HG02870 (cell line): ENCODE measurements around the gene GGTA1.
"Not testable (repeated sequence)": the region's sequence is repeated elsewhere in the genome, so short reads cannot be mapped to it uniquely, and the experiment has no call there.

ENCODE experiments used
- ATAC-seq: cut with Tn5 transposase; IDR thresholded peaks from one replicate; pipeline ENCODE4 v1.9.1; 2021; ENCODE audit warnings: mild to moderate bottlenecking, moderate library complexity; ENCODE audit not compliant: unreplicated experiment

GGTA1 gene

GRCh38 chr9:121499427-121500164 is at the start of gene GGTA1:
Gene GGTA1, minus strand, starts transcription at chr9:121499844. Its CDS starts 31,922 bp downstream, at chr9:121467922.
- ATAC-seq: no peak

GRCh38 chr9:121548666-121549065 is 49.0 kb upstream of the GGTA1 start:
- no peak for ATAC-seq

GRCh38 chr9:121545875-121546423 is 46.3 kb upstream of the GGTA1 start:
- ATAC-seq: peak; percentile 92

DNA sequence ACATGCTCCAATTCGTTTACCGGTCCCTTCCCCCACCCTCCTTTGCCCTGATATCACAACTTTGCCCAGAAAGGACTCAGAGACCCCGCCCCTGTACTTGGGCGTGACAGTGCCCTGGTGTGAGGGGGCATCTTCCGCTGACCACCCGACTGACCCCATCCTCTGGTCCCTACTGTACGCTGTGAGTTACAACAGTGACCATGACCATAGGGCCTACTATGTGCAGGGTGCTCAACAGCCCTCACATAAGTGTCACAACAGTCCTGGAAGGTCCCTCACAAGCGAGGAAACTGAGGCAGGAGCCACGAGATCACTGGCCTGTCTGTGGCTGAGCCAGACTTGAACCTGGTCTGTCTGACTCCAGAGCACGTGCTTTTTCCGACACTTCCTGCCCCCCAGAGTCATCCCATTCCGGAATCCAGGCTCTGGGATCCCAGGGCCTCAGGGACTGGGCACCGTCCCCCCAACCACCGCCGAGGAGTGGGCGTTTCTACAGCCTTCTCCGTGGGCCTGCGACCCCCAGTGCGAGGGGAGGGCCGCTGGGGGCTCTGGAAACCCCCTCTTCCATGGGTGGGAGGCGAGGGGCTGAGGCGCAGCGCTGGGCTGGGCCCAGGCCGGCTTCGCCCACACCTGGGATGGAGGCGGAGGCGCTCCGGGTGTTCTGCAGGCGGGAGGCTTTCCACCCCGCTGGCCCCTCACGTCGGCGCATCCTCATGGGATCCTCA is 45.7 kb upstream of the GGTA1 start:
- ATAC-seq: no peak

DNA sequence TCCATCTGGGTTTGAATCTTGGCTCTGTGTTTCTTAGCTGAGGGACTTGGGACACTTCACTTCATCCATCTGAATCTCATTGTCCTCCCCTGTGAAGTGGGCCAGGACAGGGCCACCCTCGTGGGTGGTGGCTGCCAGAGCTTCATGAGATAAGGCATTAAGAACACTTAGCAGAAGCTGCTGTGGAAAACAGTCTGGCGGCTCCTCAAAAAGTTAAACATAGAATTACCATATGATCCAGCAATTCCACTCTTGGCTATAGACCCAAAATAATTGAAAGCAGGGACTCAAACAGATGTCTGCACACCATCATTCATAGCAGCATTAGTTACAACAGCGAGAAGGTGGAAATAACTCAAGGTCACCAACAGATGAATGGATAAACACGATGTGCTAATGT is 42.4 kb upstream of the GGTA1 start:
- ATAC-seq: no peak

DNA sequence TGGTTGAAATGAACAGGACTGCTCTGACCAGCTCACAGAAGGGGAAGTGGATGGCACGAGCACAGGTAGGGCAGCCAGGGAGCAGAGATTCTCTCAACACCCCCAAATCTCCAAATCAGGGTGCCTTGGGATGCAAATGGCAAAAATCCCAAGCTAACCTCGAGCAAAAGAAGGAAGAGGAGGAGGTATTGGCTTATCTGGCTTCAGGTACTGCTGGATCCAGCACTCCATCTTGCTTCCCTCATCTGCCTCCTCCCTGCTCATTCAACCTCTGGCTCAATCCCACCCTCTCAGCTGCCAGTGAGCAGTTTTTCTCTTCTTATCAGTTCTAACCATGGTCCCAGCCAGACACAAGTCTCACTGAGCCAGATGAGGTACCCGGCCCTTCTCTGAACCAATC is 41.6 kb upstream of the GGTA1 start:
- ATAC-seq: no peak

DNA sequence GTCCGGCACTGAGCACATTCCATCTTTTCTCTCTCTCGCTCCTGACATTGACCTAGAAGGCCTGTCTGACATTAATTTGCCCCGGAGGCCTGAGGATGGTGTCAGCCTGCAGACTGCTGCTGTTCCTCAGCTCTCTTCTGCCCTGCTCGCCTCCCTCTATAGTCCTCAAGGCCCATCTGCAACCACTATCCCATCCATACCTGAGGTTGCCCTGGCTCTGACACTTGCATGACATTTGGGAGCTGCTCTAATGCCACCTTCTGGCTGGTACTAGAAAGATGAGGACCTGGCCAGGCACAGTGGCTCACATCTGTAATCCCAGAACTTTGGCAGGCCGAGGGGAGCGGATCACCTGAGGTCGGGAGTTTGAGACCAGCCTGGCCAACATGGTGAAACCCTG is 38.6 kb upstream of the GGTA1 start:
- ATAC-seq: no peak

DNA sequence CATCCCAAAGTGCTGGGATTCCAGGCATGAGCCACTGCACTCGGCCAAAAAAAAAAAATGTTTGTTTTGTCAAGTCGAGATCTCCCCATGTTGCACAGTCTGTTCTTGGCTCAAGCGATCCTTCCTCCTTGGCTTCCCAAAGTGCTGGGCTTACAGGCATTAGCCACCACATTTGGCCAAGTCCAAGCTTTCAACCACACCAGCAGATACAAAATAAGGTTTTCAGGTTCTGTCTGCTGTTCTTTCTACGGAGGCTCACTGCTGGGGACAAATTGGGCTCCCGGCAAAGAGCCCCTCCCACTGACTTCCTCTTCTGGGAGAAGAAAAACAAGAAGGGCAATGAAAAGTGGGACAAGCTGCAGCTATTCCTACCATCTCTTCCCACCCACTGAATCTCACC is 37.6 kb upstream of the GGTA1 start:
- ATAC-seq: no peak

DNA sequence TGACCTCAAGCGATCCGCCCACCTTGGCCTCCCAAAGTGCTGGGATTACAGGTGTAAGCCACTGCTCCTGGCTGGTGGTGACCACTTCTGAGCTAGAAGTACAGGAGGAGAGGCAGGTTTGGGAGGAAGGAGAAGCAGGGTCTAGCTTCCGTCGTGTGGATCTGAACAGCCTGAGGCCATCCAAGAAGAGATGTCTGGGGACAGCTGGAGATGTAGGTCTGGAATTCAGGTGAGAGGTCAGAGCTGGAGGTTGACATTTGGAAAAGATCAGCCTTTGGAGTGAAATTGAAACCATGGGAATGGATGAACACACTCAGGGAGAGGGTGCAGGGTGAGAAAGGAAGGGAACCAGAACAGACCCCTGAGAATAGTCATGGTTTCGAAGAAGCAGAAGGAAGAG is 33.2 kb upstream of the GGTA1 start:
- no peak for ATAC-seq

DNA sequence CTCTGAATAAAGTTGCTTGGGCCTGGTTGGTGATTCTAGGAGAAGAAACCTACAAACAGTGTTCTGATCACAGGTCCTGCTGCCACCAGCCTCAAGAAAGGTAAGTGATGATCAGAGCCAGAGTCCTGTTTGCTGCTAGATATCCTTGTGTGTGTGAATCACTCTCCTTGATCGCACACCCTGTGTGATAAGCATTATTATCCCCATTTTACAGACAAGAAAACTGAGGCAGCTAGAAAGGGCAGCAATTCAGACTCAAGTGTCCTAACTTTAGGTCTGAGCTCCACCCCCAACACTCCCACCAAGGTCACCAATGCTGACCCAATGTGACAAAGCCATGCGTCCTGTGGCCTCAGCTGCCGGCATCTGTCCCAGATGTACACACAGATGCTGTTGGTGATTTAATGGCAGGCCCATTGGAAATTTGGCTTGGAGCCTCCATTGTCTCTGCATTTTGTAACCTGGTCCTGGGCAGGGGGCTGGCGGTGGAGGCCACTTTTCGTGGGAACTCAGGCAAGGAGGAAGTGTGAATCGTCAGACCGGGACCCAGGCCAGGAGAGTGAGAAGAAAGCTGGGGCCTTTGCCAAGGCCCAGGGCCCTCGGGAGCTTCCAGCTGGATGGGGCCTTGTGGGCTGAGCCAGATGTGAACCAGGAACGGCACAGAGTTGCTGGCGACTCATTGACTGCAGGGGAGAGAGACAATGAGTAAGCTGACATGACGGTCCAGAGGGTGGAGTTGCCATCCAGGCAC is 29.8 kb upstream of the GGTA1 start:
- ATAC-seq: no peak

DNA sequence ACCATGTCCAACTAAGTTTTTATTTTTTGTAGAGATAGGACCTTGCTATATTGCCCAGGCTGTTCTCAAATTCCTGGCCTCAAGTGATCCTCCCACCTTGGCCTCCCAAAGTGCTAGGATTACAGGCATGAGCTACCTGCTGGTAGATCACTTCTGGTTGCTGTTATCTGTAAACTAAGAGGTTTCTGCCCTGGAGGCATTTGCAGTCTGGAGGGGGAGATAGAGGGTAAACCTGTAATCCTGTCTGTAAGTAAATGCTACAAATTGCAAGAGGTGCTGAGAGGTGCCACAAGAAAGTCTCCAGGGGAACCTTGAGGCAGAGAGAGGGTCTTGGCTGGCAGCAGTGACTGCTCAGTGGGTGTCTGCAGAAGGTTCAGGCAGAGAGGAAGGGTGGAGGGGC is 29.0 kb upstream of the GGTA1 start:
- no peak for ATAC-seq

- no peak for ATAC-seq
These were observed 27.7 kb upstream of the GGTA1 start for GRCh38 chr9:121527371-121527770.

DNA sequence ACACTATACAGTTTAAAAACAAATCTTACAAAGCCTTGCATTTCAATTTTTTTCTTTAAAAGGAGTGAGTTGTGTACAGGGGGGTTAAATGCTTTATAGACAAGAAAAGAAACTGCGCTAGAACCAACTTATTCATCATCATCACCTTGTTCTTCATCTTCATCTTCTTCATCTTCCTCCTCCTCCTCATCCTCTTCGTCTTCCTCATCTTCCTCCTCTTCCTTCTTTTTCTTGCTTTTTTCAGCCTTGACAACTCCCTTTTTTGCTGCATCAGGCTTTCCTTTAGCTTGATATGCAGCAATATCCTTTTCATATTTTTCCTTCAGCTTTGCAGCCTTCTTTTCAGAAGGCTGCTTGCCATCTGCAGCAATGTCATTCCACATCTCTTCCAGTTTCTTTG is 20.0 kb upstream of the GGTA1 start:
- not testable (repeated sequence) for ATAC-seq

- ATAC-seq: no peak
These were observed 19.0 kb upstream of the GGTA1 start for GRCh38 chr9:121518634-121519033.

DNA sequence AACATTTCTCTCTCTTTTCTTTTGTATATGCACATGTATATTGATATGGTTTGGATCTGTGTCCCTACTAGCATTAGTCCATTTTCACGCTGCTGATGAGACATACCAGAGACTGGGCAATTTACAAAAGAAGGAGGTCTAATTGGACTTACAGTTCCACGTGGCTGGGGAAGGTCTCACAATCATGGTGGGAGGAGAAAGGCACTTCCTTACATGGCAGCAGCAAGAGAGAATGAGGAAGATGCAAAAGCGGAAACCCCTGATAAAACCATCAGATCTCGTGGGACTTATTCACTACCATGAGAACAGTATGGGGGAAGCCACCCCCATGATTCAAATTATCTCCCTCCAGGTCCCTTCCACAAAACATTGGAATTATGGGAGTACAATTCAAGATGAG is 13.5 kb upstream of the GGTA1 start:
- ATAC-seq: not testable (repeated sequence)

DNA sequence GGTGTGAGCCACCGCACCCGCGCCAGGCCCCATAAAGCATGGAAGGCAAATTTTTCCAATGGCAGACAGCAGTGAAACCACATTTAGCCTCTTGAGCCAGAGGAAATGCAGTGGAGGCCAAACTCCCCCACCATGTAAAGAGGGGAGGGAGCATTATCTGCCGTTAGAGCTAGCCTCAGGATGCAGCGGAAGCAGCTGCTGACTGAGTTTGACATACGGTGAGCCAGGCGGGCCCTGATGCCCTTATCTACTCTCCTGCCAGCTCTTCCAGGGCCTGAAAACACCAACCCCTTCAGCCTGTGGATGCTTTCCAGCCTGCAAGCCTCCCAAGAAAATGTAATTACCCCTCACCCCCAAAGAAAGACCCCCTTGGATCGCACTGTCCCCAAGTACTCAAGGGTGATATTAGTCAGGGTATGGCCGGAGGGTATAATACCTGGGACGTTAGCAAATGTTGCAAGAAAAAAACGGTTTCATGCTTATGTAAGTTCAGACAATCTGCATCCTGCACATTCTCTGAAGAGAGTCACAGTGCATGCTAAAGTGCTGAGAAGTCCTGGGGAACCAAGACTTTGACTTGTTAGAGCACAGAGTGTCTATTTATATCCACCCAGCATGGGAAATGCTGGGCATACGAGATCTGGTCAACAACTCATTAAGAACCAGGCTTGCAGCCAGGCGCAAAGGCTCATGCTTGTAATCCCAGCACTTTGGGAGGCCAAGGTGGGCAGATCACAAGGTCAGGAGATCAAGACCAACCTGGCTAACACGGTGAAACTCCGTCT is 11.3 kb upstream of the GGTA1 start:
- no peak for ATAC-seq

GRCh38 chr9:121509180-121509579 is 9.5 kb upstream of the GGTA1 start:
- ATAC-seq: no peak

- ATAC-seq: no peak
These were observed 8.8 kb upstream of the GGTA1 start for GRCh38 chr9:121508415-121508814.

GRCh38 chr9:121505903-121506735 is 6.5 kb upstream of the GGTA1 start:
- ATAC-seq: no peak

GRCh38 chr9:121503444-121503843 is 3.8 kb upstream of the GGTA1 start:
- no peak for ATAC-seq
